Psoas muscle (tissue), 8 donors: ENCODE measurements around the gene MACO1. TPM values are rescaled to one million over a fixed set of nuclear protein-coding genes. Genes with fewer than 3 reads are reported as not detected.
A peak's percentile ranks its signal among the peaks of the same experiment; 100 is the strongest.

Experiments
- ATAC-seq, 4 donors: fragments of 200-7000 bp; cut with Tn5 transposase; one replicate each; pipeline ENCODE4 v1.9.1; 2020; ENCODE audit warnings: moderate library complexity in 3 of 4, mild to moderate bottlenecking in 2 of 4
- DNase-seq, 2 donors: peaks; one replicate each; pipeline ENCODE4 v3.0.0-alpha.2; 2020
- H3K27ac ChIP-seq: fragments of 200-600 bp; one replicate; pipeline ENCODE4 v1.8.0; 2022
- H3K27me3 ChIP-seq, 3 donors: fragments of 200-600 bp in 1 of 3; one replicate each; pipeline versions ENCODE4 v1.6.1 to v1.8.0; 2013 to 2022; ENCODE audit warnings: low read length in 2 of 3, mild to moderate bottlenecking in 2 of 3, moderate library complexity in 1 of 3; ENCODE audit not compliant: insufficient read depth in 3 of 3
- H3K36me3 ChIP-seq, 2 donors: fragments of 200-600 bp in 1 of 2; one replicate each; pipeline versions ENCODE4 v1.6.1 to v1.8.0; 2013 to 2022; ENCODE audit warnings: low read depth in 1 of 2, mild to moderate bottlenecking in 1 of 2, moderate library complexity in 1 of 2; ENCODE audit not compliant: insufficient read depth in 1 of 2
- H3K4me1 ChIP-seq: fragments of 200-600 bp; one replicate; pipeline ENCODE4 v1.8.0; 2022
- H3K4me3 ChIP-seq: fragments of 200-600 bp; one replicate; pipeline ENCODE4 v1.8.0; 2022; ENCODE audit warnings: mild to moderate bottlenecking
- H3K9me3 ChIP-seq: fragments of 200-600 bp; one replicate; pipeline ENCODE4 v1.8.0; 2022
- CTCF ChIP-seq: fragments of 200-600 bp; IDR thresholded peaks from one replicate; pipeline ENCODE4 v1.8.0; 2022; ENCODE audit warnings: antibody characterized with exemption
- WGBS, 3 donors: extraction: QIAGEN DNeasy Blood & Tissue Kit; methylation state at CpG; one replicate each; pipeline versions ENCODE4 v1.1.6 to v1.1.7; 2013; 5-methylcytosine and 5-hydroxymethylcytosine counted together
- intact Hi-C, 2 donors: fragments of 100-400 bp; cut with DNase I; formaldehyde crosslinking; loops; one replicate each; pipeline versions ENCODE4 v1.11.0 to v1.14.2; 2022
- polyA plus RNA-seq, 3 donors: library from polyadenylated mRNA; stranded (reverse); fragments of 200-250 nt; gene quantifications; one replicate each; pipeline ENCODE4 v1.2.3, GENCODE V29; 2013
- total RNA-seq, 4 donors: library from RNA; stranded (reverse); fragmentation: NEBNext Ultra II Directional in 2 of 4; extraction: Animal tissue kit (Norgen Biotek cat#: 25700) in 2 of 4; gene quantifications; one replicate each; pipeline versions ENCODE4 v1.2.1 to v1.2.4, GENCODE V29; 2021 to 2023
- donor health status: healthy with polysubstance abuse.
- donor health status: DM: no; HTN: no; CAD: no; lungs with moderate emphysema.
- donor health status: Bipolar disorder and iron deficiency.
- donor health status: healthy.
- donor health status: DM: yes; HTN: yes; CAD: no.
- donor health status: DM: no; HTN: no; CAD: no.
- donor health status: DM: no; HTN: no; CAD: no.
- donor health status: DM: yes; HTN: yes; CAD: no.

Gene MACO1
- total and polyA plus RNA-seq, 7 donors = 8.8 to 49.7 (median 31.1) TPM

DNA sequence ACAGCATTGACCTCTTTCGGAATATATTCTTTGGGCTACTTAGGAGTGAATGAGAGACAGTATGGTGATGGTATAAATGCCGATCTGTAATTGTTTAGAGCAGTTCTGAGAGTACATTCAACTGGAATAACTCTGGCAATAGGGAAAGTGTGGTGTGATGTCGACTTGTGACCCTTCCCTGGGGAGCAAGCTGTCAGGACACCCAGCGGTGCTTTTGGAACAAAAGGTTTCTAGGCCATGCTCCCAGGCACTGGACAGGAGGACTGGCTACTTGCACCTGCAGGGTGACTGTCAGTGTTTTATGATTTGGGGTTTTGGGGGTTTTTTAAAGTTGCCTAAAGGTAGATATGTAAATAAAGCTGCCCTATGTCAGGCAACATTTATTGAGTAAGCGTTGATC is 50.9 kb downstream of the MACO1 start:
- Histone ChIP-seq H3K27ac (peak overlapping the region; percentile 59), H3K4me1 (peaks cover 73% of the 10 kb centered on the region), H3K9me3 (no peaks in the 10 kb centered on the region), H3K4me3 (no peak overlapping the region), H3K27me3 (no peaks in the 10 kb centered on the region), H3K36me3 (peaks cover 0 to 19% of the 10 kb centered on the region in 2 donors)
- TF ChIP-seq CTCF = no peak
- no peak for DNase-seq
- 48 to 62% (median 53%) methylated on average over 5 of the region's 5 CpGs for WGBS, 3 donors
- intact Hi-C loops = no loop called here
- peak in 2 of 4 donors; percentile 34 to 44 for ATAC-seq

- ATAC-seq = no peak
- Histone ChIP-seq H3K36me3 (peaks cover 0 to 25% of the 10 kb centered on the region in 2 donors), H3K27me3 (no peaks in the 10 kb centered on the region), H3K27ac (peak overlapping the region; percentile 59), H3K9me3 (no peaks in the 10 kb centered on the region), H3K4me3 (no peak overlapping the region), H3K4me1 (peaks cover 67% of the 10 kb centered on the region)
- 84 to 97% (median 87%) methylated on average over 1 of the region's 1 CpG for WGBS, 3 donors
- TF ChIP-seq CTCF = no peak
- intact Hi-C loops = no loop called here
- DNase-seq = no peak
Measured at GRCh38 chr1:25482211-25482610, 51.5 kb downstream of the MACO1 start.

GRCh38 chr1:25484096-25484495 is 53.4 kb downstream of the MACO1 start:
- peak; percentile 55 to 88 for DNase-seq
- peak overlapping the region; percentile 70 for H3K27ac ChIP-seq
- ATAC-seq = peak; percentile 75 to 88 (median 85)
- no peaks in the 10 kb centered on the region for H3K9me3 ChIP-seq
- peaks cover 3 to 41% of the 10 kb centered on the region in 2 donors for H3K36me3 ChIP-seq
- intact Hi-C loops = no loop called here
- TF ChIP-seq CTCF = no peak
- peak overlapping the region; percentile 27 for H3K4me3 ChIP-seq
- no peaks in the 10 kb centered on the region for H3K27me3 ChIP-seq
- H3K4me1 ChIP-seq = peaks cover 48% of the 10 kb centered on the region
- 24 to 30% (median 27%) methylated on average over 10 of the region's 10 CpGs for WGBS, 3 donors

DNA sequence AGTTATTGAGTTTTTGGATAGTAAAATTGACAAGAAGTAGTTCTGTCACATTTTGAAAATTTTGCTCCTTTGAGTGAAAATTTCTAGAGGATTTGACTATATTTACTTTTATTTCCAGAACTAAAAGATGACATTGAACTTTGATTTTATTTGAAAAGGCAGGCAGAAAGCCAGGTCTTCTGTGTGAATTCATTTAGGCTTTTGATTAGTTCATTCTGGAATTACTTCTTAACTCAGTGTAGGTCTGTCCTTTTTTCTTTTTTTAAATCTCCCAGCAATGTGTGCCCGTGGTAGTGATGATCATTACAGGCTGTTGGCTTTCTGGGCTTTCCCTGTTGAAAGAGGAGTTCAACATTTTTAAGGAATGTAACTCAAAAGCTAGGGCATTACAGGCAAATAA is 53.8 kb downstream of the MACO1 start:
- H3K27ac ChIP-seq = peak overlapping the region; percentile 70
- no peak for TF ChIP-seq CTCF
- DNase-seq = no peak
- H3K36me3 ChIP-seq = peaks cover 3 to 46% of the 10 kb centered on the region in 2 donors
- intact Hi-C loops = no loop called here
- no peak overlapping the region for H3K4me3 ChIP-seq
- H3K27me3 ChIP-seq = no peaks in the 10 kb centered on the region
- H3K9me3 ChIP-seq = no peaks in the 10 kb centered on the region
- 42 to 72% (median 43%) methylated on average over 1 of the region's 1 CpG for WGBS, 3 donors
- peaks cover 44% of the 10 kb centered on the region for H3K4me1 ChIP-seq
- ATAC-seq = no peak
